HG03280 (cell line): Measurements from ENCODE around the gene MAGED2.
"Not testable (repeated sequence)": the region's sequence is repeated elsewhere in the genome, so short reads cannot be mapped to it uniquely, and the experiment has no call there.

Source experiments
- ATAC-seq: cut with Tn5 transposase; IDR thresholded peaks from one replicate; pipeline ENCODE4 v1.9.1; 2021; ENCODE audit warnings: mild to moderate bottlenecking, moderate library complexity; ENCODE audit not compliant: unreplicated experiment

The MAGED2 gene

GRCh38 chrX:54818221-54818620 is 10.7 kb downstream of the MAGED2 start:
- ATAC-seq = no peak

GRCh38 chrX:54819201-54819600 is 11.7 kb downstream of the MAGED2 start:
- ATAC-seq = no peak

- ATAC-seq = no peak
These were observed 13.2 kb downstream of the MAGED2 start for GRCh38 chrX:54820737-54821136.

DNA sequence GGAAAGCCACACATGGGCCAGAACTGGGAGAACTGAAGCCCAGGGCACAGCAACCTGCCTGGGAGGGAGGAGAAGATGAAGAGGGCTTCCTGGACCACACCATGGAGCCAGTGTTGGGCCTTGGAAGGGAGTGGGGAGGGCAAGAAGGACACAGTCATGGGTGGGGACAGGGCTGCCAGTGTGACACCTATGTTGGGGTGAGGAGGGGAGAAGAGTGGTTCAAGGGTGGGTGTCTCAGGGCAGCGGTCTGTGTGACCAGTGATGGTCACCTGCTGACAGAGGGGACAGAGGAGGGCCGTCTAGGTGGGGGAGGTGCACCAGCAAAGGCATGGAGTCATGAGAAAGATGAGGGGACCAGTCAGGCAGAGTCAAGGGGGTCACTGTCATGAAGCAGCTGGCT is 13.8 kb downstream of the MAGED2 start:
- no peak for ATAC-seq

- no peak for ATAC-seq
These were observed 16.6 kb downstream of the MAGED2 start for GRCh38 chrX:54824195-54824594.

DNA sequence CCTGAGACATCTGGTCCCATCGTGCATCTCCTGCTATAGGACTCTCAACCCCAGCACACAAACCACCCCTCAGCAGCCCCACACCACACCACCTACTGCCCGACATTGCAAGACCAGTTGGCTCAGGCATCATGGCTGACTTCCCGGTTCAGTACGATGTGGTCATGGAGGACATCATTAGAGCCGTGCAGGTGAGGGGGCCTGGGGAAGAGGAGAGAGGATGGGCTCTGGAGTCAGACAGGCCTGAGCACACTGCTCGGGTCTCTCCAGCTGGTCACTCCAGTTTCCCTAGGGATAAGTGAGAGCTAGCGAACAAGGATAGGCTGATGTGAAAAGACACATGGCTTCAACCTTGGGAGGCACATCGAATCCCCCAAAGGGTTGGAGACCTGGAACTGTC is 17.2 kb downstream of the MAGED2 start:
- no peak for ATAC-seq

DNA sequence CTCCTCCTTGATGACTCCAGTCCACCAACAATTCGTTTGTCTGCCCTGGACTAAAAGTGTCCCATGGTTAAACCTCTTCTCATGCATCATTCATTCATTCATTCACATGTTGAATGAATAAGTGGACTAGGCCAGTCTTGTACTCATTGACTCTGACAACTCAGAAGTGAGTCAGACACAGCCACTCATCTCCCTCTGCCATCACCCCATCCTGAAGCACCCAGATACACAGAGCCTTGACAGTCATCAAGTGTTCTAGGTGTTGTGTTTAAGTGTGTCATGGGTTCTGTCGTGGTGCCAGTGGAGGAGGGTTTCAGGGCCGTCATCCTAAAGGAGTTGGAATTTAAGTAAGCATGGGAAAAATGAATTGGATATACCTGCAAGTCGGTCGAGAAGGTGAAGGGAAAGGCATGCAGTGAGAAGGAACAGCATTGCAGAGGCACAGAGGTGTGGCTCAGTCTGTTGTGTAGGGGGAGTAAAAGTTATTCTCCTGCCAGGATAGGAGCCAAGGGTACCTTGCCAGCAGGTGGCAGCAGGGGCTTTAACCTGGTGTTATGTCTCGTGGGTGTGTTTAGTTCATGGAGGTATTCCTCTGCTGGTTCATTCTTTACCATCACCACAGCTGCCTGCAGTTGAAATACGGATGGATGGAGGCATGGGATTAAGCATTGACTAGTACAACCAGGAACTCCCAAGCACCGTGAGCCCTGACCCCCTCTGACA is 18.3 kb downstream of the MAGED2 start:
- no peak for ATAC-seq

- no peak for ATAC-seq
These were observed 19.1 kb downstream of the MAGED2 start for GRCh38 chrX:54826598-54826997.

DNA sequence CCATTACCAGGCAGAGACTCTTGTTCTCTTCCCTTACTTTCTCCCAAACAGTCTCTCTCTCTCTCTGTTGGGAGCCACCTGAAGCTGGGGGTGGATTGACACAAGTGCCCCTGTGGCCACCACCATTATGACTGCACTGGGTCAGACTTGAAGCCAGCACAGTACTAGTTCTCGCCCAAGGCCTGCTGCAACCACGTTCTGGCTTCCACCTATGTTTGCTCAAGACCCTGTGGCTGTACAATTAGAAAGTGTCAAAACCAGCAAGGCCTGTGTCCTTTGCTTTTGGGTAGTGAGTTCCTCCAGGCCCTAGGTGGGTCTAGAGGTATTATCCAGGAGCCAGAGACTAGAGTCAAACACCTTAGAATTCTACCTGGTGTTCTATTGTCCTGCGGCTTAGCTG is 31.0 kb downstream of the MAGED2 start:
- no peak for ATAC-seq

DNA sequence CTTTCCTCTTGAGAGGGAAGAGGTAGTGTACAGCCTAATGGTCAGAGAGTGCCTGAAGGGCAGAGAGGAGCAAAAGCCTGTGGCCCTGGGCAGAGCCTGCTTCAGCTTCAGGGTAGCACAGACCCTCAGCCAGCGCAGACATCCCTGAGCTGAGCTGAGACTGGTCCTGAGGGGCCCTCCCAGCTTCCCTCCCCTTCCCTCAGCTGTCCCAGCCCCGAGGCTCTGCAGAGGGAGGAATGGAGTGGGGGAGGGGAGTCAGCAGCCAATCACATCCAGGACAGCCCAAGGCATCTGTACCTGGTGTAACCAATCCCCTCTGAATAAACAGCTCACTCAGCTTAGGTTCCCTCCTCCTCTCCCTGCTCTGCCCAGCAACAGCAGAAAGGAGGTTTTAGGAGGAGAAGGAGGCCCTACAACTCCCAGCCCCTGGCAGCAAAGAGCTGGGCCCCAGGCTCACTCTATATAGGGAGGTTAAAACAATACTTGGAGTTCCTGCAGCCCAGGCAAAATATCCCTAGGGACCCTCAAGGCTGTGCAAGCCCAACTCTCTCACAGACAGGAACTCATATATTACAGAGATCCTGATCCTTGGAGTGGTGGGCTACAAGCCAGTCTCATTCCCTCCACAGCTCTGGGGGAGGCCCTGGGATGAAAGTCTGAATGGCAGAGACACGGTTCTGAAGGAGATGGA is 33.8 kb downstream of the MAGED2 start:
- ATAC-seq = not testable (repeated sequence)

- ATAC-seq = no peak
These were observed 35.1 kb downstream of the MAGED2 start for GRCh38 chrX:54842607-54843006.

GRCh38 chrX:54843050-54843449 is 35.5 kb downstream of the MAGED2 start:
- ATAC-seq = no peak

DNA sequence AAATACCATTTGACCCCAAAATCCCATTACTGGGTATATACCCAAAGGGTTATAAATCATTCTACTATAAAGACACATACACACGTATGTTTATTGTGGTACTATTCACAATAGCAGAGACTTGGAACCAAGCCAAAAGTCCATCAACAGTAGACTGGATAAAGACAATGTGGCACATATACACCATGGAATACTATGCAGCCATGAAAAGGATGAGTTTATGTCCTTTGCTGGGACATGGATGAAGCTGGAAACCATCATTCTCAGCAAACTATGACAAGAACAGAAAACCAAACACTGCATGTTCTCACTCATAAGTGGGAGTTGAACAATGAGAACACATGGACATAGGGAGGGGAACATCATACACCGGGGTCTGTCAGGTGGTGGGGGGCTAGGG is 40.2 kb downstream of the MAGED2 start:
- ATAC-seq = not testable (repeated sequence)

DNA sequence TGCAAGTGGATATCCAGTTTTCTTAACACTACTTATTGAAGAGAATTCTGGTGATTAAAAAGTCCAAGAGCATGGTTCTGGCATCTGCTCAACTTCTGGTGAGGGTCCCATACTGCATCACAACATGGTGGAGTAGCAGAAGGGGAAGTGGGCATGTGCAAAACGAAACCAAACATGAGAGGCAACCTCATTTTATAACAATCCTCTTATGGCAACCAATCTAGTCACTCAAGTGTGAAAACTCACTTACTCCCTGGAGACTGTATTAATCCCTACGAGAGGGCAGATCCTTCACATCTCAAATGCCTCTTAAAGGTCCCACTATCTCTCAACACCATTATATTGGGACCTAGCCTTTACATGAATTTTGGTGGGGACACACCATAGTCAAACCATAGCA is 57.7 kb downstream of the MAGED2 start:
- no peak for ATAC-seq
